ENCODE data around the gene HTR4.

Gene HTR4

GRCh38 chr5:148607406-148607805 lies 46.9 kb downstream of the HTR4 start:
- no peak for DNase-seq (ENCODE audit: low spot score)

- DNase-seq (ENCODE audit: low spot score), result no peak
Measured at GRCh38 chr5:148606296-148606695, 48.0 kb downstream of the HTR4 start.

GRCh38 chr5:148599187-148599586 lies 55.1 kb downstream of the HTR4 start:
- DNase-seq (ENCODE audit: low spot score), result no peak

DNA sequence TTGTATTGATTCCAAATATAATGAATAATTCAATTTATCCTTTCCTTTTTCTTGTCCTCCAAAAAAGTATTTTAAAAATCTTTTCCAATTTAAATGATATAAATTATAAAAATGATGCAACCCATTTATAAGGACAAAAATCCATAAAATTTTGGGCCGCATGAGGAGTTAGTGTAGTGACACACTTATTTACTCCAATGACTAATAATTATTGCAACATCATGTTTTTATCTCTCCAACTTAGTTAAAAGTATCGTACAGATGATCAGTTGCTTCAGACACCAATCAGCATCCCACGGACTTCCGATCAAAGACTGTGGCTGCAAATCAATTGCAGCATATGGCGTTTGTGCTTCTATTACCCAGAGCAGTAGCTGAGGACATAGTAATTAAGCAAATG lies 58.6 kb downstream of the HTR4 start:
- no peak for DNase-seq (ENCODE audit: low spot score)

- no peak for DNase-seq (ENCODE audit: low spot score)
Measured at GRCh38 chr5:148586796-148587195, 67.5 kb downstream of the HTR4 start.

DNA sequence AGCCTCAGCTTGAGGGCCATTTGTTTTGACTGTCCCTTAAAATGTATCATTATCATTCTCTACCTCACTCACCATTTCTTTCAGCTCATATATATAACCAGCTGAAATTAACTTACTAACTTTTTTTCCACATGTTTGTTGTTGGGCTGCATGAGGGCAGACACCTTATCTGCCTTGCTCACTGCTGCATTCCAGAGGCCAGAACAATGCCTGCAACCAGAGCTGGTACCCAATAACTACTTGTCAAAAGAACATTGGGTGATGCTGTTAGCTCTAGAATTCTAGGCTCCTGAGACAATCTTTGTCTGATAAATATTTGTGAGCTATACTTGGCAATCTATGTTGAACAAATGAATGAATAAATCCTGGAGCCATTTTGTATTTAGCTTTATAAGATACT lies 68.3 kb downstream of the HTR4 start:
- no peak for DNase-seq (ENCODE audit: low spot score)

DNA sequence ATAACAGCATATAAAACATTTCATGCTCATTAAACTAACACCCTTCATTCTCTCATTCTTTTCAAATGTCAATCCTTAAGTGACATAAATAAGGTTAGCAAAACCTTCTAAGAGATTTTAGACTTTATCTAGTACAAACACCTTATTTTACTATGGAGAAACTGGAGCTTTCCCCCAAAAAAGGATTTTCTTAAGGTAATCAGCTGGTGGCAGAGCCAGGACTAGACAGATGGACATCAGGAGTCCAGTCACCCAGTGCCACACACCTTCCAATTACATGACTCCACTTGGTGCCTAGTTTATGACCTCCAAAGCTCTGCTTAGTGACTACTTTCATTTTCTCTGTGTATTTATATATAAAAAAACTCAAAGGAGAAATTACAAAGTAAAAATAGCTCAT lies 70.2 kb downstream of the HTR4 start:
- no peak for DNase-seq (ENCODE audit: low spot score)

- DNase-seq (ENCODE audit: low spot score), result no peak
Measured at GRCh38 chr5:148583421-148583965, 70.8 kb downstream of the HTR4 start.

DNA sequence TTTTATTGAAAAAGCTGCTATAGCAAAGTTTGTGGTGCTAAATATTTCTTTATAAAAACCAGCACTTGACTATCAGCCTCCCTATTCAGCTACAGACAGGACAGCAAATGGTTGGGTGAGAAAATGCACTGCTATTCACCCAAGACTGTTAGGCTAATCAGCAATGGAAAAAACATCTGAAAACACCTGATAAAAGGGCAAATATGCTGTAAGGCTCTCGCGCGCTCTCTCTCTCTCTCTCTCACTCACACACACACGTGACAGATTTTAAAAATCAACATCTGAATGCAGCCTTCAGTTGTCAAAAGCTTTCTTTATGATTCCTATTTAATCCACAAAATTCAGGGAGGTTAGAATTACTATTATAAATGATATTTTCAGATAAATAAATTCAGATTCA lies 80.2 kb downstream of the HTR4 start:
- DNase-seq (ENCODE audit: low spot score), result no peak

DNA sequence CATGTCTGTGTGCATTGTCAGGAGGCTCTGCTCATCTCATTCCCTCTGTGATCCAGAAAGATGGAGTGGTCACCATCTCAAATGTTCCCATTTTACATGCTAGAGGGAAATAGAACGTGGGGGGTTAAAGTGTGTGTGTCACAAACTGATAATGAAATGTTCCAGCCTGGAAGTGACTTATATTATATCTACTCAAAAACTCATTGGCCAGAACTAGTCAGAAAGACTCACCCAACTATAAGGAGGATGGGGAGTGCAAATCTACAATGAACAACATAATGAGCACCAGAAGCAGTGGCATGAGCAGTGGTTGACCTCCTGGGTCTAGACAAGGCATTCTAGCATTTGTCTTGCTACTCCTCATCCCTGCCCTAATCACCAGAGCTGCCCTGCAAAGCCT lies 81.0 kb downstream of the HTR4 start:
- DNase-seq (ENCODE audit: low spot score), result no peak

DNA sequence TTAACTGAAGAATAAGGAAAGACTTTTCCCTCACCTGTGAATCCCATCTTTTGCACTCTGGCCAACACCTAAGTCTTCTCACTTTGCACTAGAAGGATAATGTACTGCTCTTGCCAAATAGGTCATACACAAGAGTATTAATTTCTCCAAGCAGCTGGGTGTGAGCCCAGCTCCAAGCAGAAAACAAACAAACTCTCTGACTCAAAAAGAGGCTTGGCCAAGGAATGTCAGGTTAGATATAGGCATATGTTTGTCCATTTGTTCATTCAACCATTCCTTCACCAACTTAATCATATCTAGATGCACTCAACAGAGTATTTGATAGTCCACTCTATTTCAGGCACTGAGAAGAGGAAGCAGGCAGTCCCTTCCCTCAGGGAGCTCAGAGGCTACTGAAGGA lies 84.4 kb downstream of the HTR4 start:
- DNase-seq (ENCODE audit: low spot score), result no peak

GRCh38 chr5:148565148-148565547 lies 89.2 kb downstream of the HTR4 start:
- DNase-seq (ENCODE audit: low spot score), result no peak

DNA sequence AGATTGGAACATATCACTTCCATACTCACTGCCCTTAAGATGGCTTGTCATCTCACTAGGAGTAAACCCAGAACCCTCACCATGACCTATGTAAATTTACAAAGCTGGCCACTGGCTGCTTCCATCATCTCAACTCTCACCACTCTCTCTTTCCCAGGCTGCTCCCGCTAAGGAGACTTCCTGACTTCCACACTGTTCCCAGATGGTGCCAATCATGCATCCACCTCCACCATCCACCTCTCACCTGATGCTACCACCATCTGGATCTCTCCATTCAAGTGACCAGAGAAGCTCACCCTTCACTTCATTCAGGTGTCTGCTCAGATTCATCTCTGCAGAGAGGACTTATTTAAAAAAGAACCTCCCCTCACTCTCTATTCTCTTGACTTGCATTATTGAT lies 91.3 kb downstream of the HTR4 start:
- no peak for DNase-seq (ENCODE audit: low spot score)

- no peak for DNase-seq (ENCODE audit: low spot score)
Measured at GRCh38 chr5:148561801-148562311, 92.5 kb downstream of the HTR4 start.

DNA sequence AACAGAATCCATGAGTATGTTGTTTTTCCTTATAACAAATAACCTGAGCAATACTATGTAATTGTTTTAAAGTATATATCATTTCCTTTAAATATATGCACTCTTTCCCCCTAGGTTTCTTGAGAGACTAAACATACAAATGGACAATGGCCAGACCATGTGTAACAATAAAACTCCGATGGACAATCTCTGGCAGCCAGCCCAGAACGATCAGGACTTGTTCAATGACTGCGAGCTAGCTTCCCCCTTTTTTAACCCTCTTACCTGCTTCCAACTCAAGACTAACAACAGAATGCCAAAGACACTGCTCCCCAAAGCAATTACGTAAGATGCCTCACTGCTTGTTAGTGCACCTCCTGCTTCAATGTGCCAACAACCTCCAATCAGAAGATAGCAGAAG lies 94.9 kb downstream of the HTR4 start:
- DNase-seq (ENCODE audit: low spot score), result no peak

- no peak for DNase-seq (ENCODE audit: low spot score)
Measured at GRCh38 chr5:148558892-148559291, 95.4 kb downstream of the HTR4 start.

DNA sequence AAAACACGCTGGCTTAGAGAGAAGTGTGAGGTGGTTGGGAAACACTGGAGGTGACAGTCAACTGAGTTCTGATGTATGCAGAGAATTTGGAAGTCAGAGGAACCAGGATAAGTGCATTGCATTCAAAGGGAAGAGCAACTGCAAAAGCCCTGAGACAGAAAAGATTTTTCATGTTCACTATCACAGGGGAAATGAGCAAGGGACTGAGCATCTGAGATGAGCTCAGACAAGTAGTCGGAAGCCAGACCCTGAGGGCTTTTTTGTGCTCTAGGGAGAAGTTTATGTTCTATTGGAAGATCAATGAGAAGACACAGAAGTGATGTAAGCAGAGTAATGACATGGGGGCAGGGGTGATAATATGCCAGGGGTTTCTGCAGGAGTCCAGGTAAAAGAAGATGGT lies 97.5 kb downstream of the HTR4 start:
- DNase-seq (ENCODE audit: low spot score), result no peak

- DNase-seq (ENCODE audit: low spot score), result no peak
Measured at GRCh38 chr5:148554621-148555020, 99.7 kb downstream of the HTR4 start.

- DNase-seq (ENCODE audit: low spot score), result no peak
Measured at GRCh38 chr5:148543727-148544126, 110.6 kb downstream of the HTR4 start.

GRCh38 chr5:148542812-148543211 lies 111.5 kb downstream of the HTR4 start:
- no peak for DNase-seq (ENCODE audit: low spot score)

DNA sequence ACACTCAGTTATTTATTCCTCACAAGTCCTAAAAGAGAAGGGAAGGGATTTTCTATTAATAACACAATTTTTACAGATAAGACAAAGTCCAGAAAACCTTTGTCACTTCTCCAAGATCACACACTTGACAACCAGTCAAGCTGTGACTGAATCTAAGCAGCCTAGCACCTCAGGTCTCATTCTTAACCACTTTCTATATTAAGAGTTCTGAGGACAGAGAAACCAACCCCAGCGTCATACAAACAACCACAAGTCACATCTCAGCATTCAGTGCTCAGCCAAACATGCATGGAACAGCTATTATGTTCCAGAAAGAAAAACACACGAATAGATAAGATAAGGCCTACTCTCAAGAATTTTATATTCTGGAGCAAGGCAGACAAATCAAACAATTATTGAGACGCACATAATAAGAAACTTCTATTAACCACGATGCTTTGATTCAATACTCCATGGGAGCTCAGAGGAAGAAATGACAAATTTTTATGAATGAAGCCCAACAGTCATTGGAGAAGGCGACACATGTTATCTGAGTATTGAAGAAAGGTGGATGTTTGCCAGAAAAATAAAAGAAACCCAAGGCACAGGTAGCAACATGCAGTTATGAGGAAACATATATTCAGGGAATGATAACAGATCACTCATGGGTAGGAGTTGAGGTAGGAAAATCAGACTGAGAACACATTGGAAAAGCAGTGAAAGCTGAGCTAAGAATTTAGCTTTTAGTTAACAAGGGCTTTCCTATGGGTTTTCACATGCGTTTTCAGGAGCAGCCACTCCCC lies 113.1 kb downstream of the HTR4 start:
- no peak for DNase-seq (ENCODE audit: low spot score)

DNA sequence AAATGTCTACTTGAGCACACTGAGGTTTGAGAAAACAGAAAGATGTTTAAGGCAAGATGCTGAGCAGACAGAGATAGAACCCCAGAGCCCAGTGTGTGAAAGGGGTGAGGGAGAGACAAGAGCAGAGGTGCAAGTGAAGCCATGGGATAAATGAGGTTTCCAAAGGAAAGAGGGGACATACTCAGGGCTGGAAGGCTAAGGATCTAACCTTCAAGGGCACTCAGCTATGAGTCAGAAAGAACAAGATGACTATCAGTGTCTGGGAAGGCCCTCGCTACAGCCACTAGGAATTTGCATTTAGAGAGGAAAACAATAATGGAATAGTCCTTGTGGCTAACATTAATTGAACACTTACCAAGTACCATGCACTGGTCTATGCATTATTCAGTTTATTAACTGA lies 113.7 kb downstream of the HTR4 start:
- no peak for DNase-seq (ENCODE audit: low spot score)

DNA sequence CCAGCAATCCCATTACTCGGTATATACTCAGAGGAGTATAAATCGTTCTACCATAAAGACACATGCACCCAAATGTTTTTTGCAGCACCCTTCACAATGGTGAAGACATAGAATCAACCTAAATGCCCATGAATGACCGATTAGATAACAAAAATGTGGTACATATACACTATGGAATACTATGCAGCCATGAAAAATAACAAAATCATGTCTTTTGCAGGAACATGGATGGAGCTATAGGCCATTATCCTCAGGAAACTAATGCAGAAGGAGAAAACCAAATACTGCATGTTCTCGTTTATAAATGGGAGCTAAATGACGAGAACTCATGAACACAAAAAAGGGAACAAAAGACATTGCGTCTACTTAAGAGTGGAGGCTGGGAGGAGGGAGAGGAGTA lies 114.5 kb downstream of the HTR4 start:
- DNase-seq (ENCODE audit: low spot score), result no peak

- no peak for DNase-seq (ENCODE audit: low spot score)
Measured at GRCh38 chr5:148535190-148535589, 119.1 kb downstream of the HTR4 start.
